Adrenal gland (tissue), 5 donors: ENCODE measurements around the gene SCN8A.

Experiments used
- CTCF ChIP-seq, 6 experiments: fragments of 450-650 bp in 4 of 6; fragments of 200-600 bp in 2 of 6; sonication (generic) in 1 of 6; IDR thresholded peaks; 1 replicate in 5 of 6; 2 replicates in 1 of 6; pipeline versions ENCODE4 v1.5.1 to v1.8.0; 2016 to 2021; ENCODE audit warnings: antibody characterized with exemption in 6 of 6, mild to moderate bottlenecking in 2 of 6, moderate library complexity in 1 of 6
- POLR2A ChIP-seq, 2 donors: fragments of 450-650 bp; IDR thresholded peaks; one replicate each; pipeline ENCODE4 v1.6.1; 2017; ENCODE audit warnings: antibody characterized with exemption in 2 of 2, mild to moderate bottlenecking in 2 of 2, moderate library complexity in 1 of 2
- donor health status: DM: no; HTN: no; CAD: no.

- TF ChIP-seq CTCF (IDR thresholded peaks at IDR 0.05) (no peak), POLR2A (IDR thresholded peaks at IDR 0.05) (no peak)
These were observed 2.0 kb downstream of the SCN8A start for GRCh38 chr12:51593021-51593420.
